Natural killer cell treated with Interleukin-12 subunit alpha and Interleukin-12 subunit beta and Interleukin-15 and Interleukin-18, amount 100 ng/mL, for 72 hours (primary cell): ENCODE results near the gene NECAB2. TPM values are rescaled to one million over a fixed set of nuclear protein-coding genes. Genes with fewer than 3 reads are reported as not detected.

Experiments
- ATAC-seq, 2 donors: fragments of 150-1000 bp; cut with Tn5 transposase in 1 of 2; sonication (Bioruptor Pico), chemical (Tn5 transposase) in 1 of 2; 2 replicates each; pipeline ENCODE4 v1.10.0; 2021
- DNase-seq: peaks from one replicate; pipeline ENCODE4 v3.0.0; 2022; ENCODE audit warnings: low spot score
- H3K27ac Mint-ChIP-seq, 2 donors: 1 replicate in 1 of 2; 2 replicates in 1 of 2; pipeline ENCODE4 v1.8.0; 2022; ENCODE audit warnings: mixed read lengths in 2 of 2, mild to moderate bottlenecking in 1 of 2, moderate library complexity in 1 of 2
- H3K27me3 Mint-ChIP-seq, 2 donors: 1 replicate in 1 of 2; 2 replicates in 1 of 2; pipeline ENCODE4 v1.8.0; 2022; ENCODE audit warnings: mixed read lengths in 2 of 2
- H3K36me3 Mint-ChIP-seq: one replicate; pipeline ENCODE4 v1.8.0; 2022; ENCODE audit warnings: mixed read lengths
- H3K4me1 Mint-ChIP-seq, 2 donors: 1 replicate in 1 of 2; 2 replicates in 1 of 2; pipeline ENCODE4 v1.8.0; 2022; ENCODE audit warnings: low read depth in 2 of 2, mixed read lengths in 2 of 2, mild to moderate bottlenecking in 1 of 2
- H3K4me3 Mint-ChIP-seq: one replicate; pipeline ENCODE4 v1.8.0; 2022; ENCODE audit warnings: mixed read lengths
- H3K9me3 Mint-ChIP-seq: 2 replicates; pipeline ENCODE4 v1.8.0; 2022; ENCODE audit warnings: mixed read lengths
- total RNA-seq, 2 donors: library from RNA; stranded (reverse); gene quantifications; one replicate each; pipeline ENCODE4 v1.2.3, GENCODE V29; 2022

Gene NECAB2
- total RNA-seq, 2 donors from 2014 or later: not detected

- peak; percentile 65 for DNase-seq
- H3K27me3 Mint-ChIP-seq: no peaks in the 10 kb centered on the region
- H3K4me3 Mint-ChIP-seq: no peak overlapping the region
Measured at GRCh38 chr16:84013787-84014569, 45.9 kb downstream of the NECAB2 start.

GRCh38 chr16:84014570-84015327 lies 46.7 kb downstream of the NECAB2 start:
- Mint-ChIP-seq H3K4me1 (peaks cover 4 to 6% of the 10 kb centered on the region in 2 donors), H3K4me3 (no peak overlapping the region), H3K27ac (no peak overlapping the region), H3K9me3 (peaks cover 3% of the 10 kb centered on the region), H3K27me3 (no peaks in the 10 kb centered on the region), H3K36me3 (no peaks in the 10 kb centered on the region)
- no peak for DNase-seq
- ATAC-seq: no peak

More at GRCh38 chr16:84013787-84014569, 45.9 kb downstream of the NECAB2 start:
- Mint-ChIP-seq H3K27ac (no peak overlapping the region), H3K4me1 (peaks cover 4 to 6% of the 10 kb centered on the region in 2 donors), H3K36me3 (no peaks in the 10 kb centered on the region), H3K9me3 (peaks cover 3% of the 10 kb centered on the region)
- peak; percentile 78 to 85 for ATAC-seq

- peaks cover 4 to 6% of the 10 kb centered on the region in 2 donors for H3K4me1 Mint-ChIP-seq
- peaks cover 3% of the 10 kb centered on the region for H3K9me3 Mint-ChIP-seq
- no peak for DNase-seq
- H3K27ac Mint-ChIP-seq: no peak overlapping the region
- no peaks in the 10 kb centered on the region for H3K36me3 Mint-ChIP-seq
- ATAC-seq: no peak
- no peak overlapping the region for H3K4me3 Mint-ChIP-seq
- H3K27me3 Mint-ChIP-seq: no peaks in the 10 kb centered on the region
Measured at GRCh38 chr16:84015399-84015798, 47.4 kb downstream of the NECAB2 start.

GRCh38 chr16:84016477-84016876 lies 48.4 kb downstream of the NECAB2 start:
- Mint-ChIP-seq H3K27me3 (peaks cover 3% of the 10 kb centered on the region in 2 donors), H3K4me3 (no peak overlapping the region), H3K36me3 (no peaks in the 10 kb centered on the region), H3K9me3 (peaks cover 5% of the 10 kb centered on the region), H3K27ac (no peak overlapping the region), H3K4me1 (peaks cover 4 to 6% of the 10 kb centered on the region in 2 donors)
- ATAC-seq: no peak
- DNase-seq: no peak

GRCh38 chr16:84018710-84019109 lies 50.7 kb downstream of the NECAB2 start:
- ATAC-seq (no peak), DNase-seq (no peak)
- Mint-ChIP-seq H3K4me1 (peaks cover 4 to 6% of the 10 kb centered on the region in 2 donors), H3K36me3 (no peaks in the 10 kb centered on the region), H3K27me3 (peaks cover 4 to 11% of the 10 kb centered on the region in 2 donors), H3K4me3 (no peak overlapping the region), H3K27ac (no peak overlapping the region), H3K9me3 (peaks cover 6% of the 10 kb centered on the region)

- Mint-ChIP-seq H3K9me3 (peaks cover 3% of the 10 kb centered on the region), H3K36me3 (no peaks in the 10 kb centered on the region), H3K4me3 (no peak overlapping the region), H3K27me3 (peaks cover 4 to 11% of the 10 kb centered on the region in 2 donors), H3K27ac (no peak overlapping the region), H3K4me1 (no peaks in the 10 kb centered on the region)
- DNase-seq: no peak
- ATAC-seq: no peak
Measured at GRCh38 chr16:84020353-84020752, 52.3 kb downstream of the NECAB2 start.

- H3K36me3 Mint-ChIP-seq: no peaks in the 10 kb centered on the region
- no peaks in the 10 kb centered on the region for H3K4me1 Mint-ChIP-seq
- ATAC-seq (no peak), DNase-seq (no peak)
- peaks cover 3% of the 10 kb centered on the region for H3K9me3 Mint-ChIP-seq
- H3K27ac Mint-ChIP-seq: no peak overlapping the region
- H3K4me3 Mint-ChIP-seq: no peak overlapping the region
- H3K27me3 Mint-ChIP-seq: peaks cover 4 to 11% of the 10 kb centered on the region in 2 donors
Measured at GRCh38 chr16:84021488-84021887, 53.4 kb downstream of the NECAB2 start.

- no peak overlapping the region for H3K27ac Mint-ChIP-seq
- H3K36me3 Mint-ChIP-seq: no peaks in the 10 kb centered on the region
- no peak overlapping the region for H3K4me3 Mint-ChIP-seq
Measured at GRCh38 chr16:84022644-84023043, 54.6 kb downstream of the NECAB2 start.

GRCh38 chr16:84024854-84025253 lies 56.8 kb downstream of the NECAB2 start:
- H3K27me3 Mint-ChIP-seq: peaks cover 9 to 11% of the 10 kb centered on the region in 2 donors
- peaks cover 0 to 7% of the 10 kb centered on the region in 2 donors for H3K4me1 Mint-ChIP-seq
- DNase-seq: no peak
- H3K36me3 Mint-ChIP-seq: no peaks in the 10 kb centered on the region
- peaks cover 3% of the 10 kb centered on the region for H3K9me3 Mint-ChIP-seq
- H3K4me3 Mint-ChIP-seq: no peak overlapping the region
- H3K27ac Mint-ChIP-seq: no peak overlapping the region
- no peak for ATAC-seq

More at GRCh38 chr16:84022644-84023043, 54.6 kb downstream of the NECAB2 start:
- peaks cover 3% of the 10 kb centered on the region for H3K9me3 Mint-ChIP-seq
- peaks cover 6 to 11% of the 10 kb centered on the region in 2 donors for H3K27me3 Mint-ChIP-seq
- H3K4me1 Mint-ChIP-seq: no peaks in the 10 kb centered on the region
- no peak for DNase-seq
- ATAC-seq: no peak

- peaks cover 7 to 9% of the 10 kb centered on the region in 2 donors for H3K27me3 Mint-ChIP-seq
- peaks cover under 1% of the 10 kb centered on the region for H3K9me3 Mint-ChIP-seq
- H3K4me1 Mint-ChIP-seq: peaks cover 0 to 7% of the 10 kb centered on the region in 2 donors
- H3K27ac Mint-ChIP-seq: no peak overlapping the region
- DNase-seq (no peak), ATAC-seq (no peak)
- no peaks in the 10 kb centered on the region for H3K36me3 Mint-ChIP-seq
- no peak overlapping the region for H3K4me3 Mint-ChIP-seq
Measured at GRCh38 chr16:84026606-84027005, 58.6 kb downstream of the NECAB2 start.

GRCh38 chr16:84027625-84028024 lies 59.6 kb downstream of the NECAB2 start:
- H3K9me3 Mint-ChIP-seq: no peaks in the 10 kb centered on the region
- H3K27me3 Mint-ChIP-seq: peaks cover 5 to 9% of the 10 kb centered on the region in 2 donors
- no peak for DNase-seq
- H3K4me3 Mint-ChIP-seq: no peak overlapping the region
- no peak overlapping the region for H3K27ac Mint-ChIP-seq
- no peaks in the 10 kb centered on the region for H3K36me3 Mint-ChIP-seq
- ATAC-seq: no peak
- H3K4me1 Mint-ChIP-seq: peaks cover 0 to 7% of the 10 kb centered on the region in 2 donors

- Mint-ChIP-seq H3K27ac (no peak overlapping the region), H3K36me3 (no peaks in the 10 kb centered on the region), H3K9me3 (no peaks in the 10 kb centered on the region), H3K27me3 (peaks cover 0 to 9% of the 10 kb centered on the region in 2 donors), H3K4me3 (no peak overlapping the region), H3K4me1 (peaks cover 0 to 7% of the 10 kb centered on the region in 2 donors)
- no peak for DNase-seq
- ATAC-seq: no peak
Measured at GRCh38 chr16:84029297-84030047, 61.4 kb downstream of the NECAB2 start.

GRCh38 chr16:84031556-84031955 lies 63.5 kb downstream of the NECAB2 start:
- ATAC-seq: peak in 1 of 2 donors; percentile 3
- peaks cover 0 to 7% of the 10 kb centered on the region in 2 donors for H3K4me1 Mint-ChIP-seq
- H3K27ac Mint-ChIP-seq: no peak overlapping the region
- H3K9me3 Mint-ChIP-seq: no peaks in the 10 kb centered on the region
- H3K27me3 Mint-ChIP-seq: peaks cover 0 to 9% of the 10 kb centered on the region in 2 donors
- no peak overlapping the region for H3K4me3 Mint-ChIP-seq
- no peak for DNase-seq
- H3K36me3 Mint-ChIP-seq: no peaks in the 10 kb centered on the region
